ENCODE results near the gene SLC13A5. TPM values are rescaled to one million over a fixed set of nuclear protein-coding genes. Genes with fewer than 3 reads are reported as not detected.
"Not testable (repeated sequence)": the region's sequence is repeated elsewhere in the genome, so short reads cannot be mapped to it uniquely, and the experiment has no call there.

The SLC13A5 gene
- total RNA-seq, 2 donors from 2014 or later, result not detected

DNA sequence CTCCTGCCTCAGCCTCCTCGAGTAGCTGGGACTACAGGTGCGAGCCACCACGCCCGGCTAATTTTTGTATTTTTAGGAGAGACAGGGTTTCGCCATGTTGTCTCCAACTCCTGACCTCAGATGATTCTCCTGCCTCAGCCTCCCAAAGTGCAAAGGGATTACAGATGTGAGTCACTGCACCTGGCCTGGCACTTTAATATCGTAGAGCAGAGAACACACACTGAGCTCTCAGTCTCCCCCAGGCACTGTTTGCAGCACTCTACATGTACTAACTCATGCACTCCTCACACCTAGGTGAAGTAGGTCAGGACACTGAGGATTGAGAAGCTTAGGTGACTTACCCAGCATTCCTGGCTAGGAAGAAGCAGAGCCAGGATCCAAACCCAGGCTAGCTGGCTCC is 46.6 kb downstream of the SLC13A5 start:
- no peaks in the 10 kb centered on the region for H3K9me3 ChIP-seq
- H3K36me3 ChIP-seq (replicated peaks in 1 of 2; ENCODE audit: insufficient read depth in 1 of 2, low read depth in 2 of 2), result no peaks in the 10 kb centered on the region
- no peak for DNase-seq
- ATAC-seq, result no peak
- WGBS, 2 donors, result 79 to 82% methylated on average over 6 of the region's 6 CpGs
- H3K4me3 ChIP-seq, result no peak overlapping the region
- TF ChIP-seq POLR2A (IDR thresholded peaks at IDR 0.05), result no peak
- TF ChIP-seq CTCF (IDR thresholded peaks at IDR 0.05), result no peak
- intact Hi-C loops (cut with DNase I), result loop anchor here (10.0 kb wide), 1 partner anchor 168 kb away; the partner anchor contains the start of gene TEKT1
- peaks cover 11% of the 10 kb centered on the region for H3K4me1 ChIP-seq
- no peaks in the 10 kb centered on the region for H3K27me3 ChIP-seq
- no peak overlapping the region for H3K27ac ChIP-seq

GRCh38 chr17:6666077-6666521 is 47.1 kb downstream of the SLC13A5 start:
- H3K4me1 ChIP-seq, result peaks cover 11% of the 10 kb centered on the region
- no peaks in the 10 kb centered on the region for H3K9me3 ChIP-seq
- no peaks in the 10 kb centered on the region for H3K27me3 ChIP-seq
- DNase-seq, result peak; percentile 74 to 81 (median 78)
- TF ChIP-seq POLR2A (IDR thresholded peaks at IDR 0.05) (no peak), CTCF (IDR thresholded peaks at IDR 0.05) (peak; percentile 83 to 92 (median 89))
- no peaks in the 10 kb centered on the region for H3K36me3 ChIP-seq (replicated peaks in 1 of 2; ENCODE audit: insufficient read depth in 1 of 2, low read depth in 2 of 2)
- WGBS, 2 donors, result 3% methylated on average over 9 of the region's 9 CpGs
- ATAC-seq, result peak; percentile 95
- no peak overlapping the region for H3K27ac ChIP-seq
- intact Hi-C loops (cut with DNase I), result loop anchor here (10.0 kb wide), 1 partner anchor 169 kb away; the partner anchor contains the start of gene TEKT1
- no peak overlapping the region for H3K4me3 ChIP-seq

GRCh38 chr17:6663200-6663599 is 50.0 kb downstream of the SLC13A5 start:
- not testable (repeated sequence) for H3K4me3 ChIP-seq; H3K27me3 ChIP-seq; H3K36me3 ChIP-seq (replicated peaks in 1 of 2; ENCODE audit: insufficient read depth in 1 of 2, low read depth in 2 of 2); DNase-seq; H3K9me3 ChIP-seq; ATAC-seq; H3K27ac ChIP-seq
- intact Hi-C loops (cut with DNase I), result loop anchor here (10.0 kb wide), 1 partner anchor 172 kb away; the partner anchor contains the start of gene TEKT1
- peaks cover 11% of the 10 kb centered on the region for H3K4me1 ChIP-seq
- WGBS, 2 donors, result 91 to 93% methylated on average over 14 of the region's 14 CpGs

DNA sequence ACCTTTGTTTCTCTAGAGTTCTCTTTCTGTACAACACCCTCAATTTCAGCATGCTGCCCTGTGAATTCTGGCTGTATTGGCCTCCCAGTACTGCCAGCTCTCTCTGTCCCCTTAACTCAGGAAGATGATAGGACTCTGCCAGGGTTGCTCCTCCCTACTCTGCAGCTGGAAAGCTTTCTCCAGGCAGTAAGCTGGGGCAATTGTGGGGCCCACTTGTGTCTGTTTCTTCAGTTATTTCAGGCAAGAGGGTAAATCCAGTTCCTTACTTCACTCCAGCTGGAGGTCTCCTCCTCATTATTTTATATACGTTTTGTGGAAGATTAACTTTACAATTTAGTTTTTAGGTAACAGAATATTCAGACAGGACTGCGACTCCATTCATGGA is 51.7 kb downstream of the SLC13A5 start:
- H3K9me3 ChIP-seq, result no peaks in the 10 kb centered on the region

More for the DNA sequence above, 51.7 kb downstream of the SLC13A5 start:
- Histone ChIP-seq H3K4me1 (peaks cover 7% of the 10 kb centered on the region), H3K27me3 (no peaks in the 10 kb centered on the region), H3K36me3 (replicated peaks in 1 of 2; ENCODE audit: insufficient read depth in 1 of 2, low read depth in 2 of 2) (no peaks in the 10 kb centered on the region), H3K4me3 (no peak overlapping the region), H3K27ac (no peak overlapping the region)
- TF ChIP-seq CTCF (IDR thresholded peaks at IDR 0.05), result no peak
- no peak for TF ChIP-seq POLR2A (IDR thresholded peaks at IDR 0.05)
- intact Hi-C loops (cut with DNase I), result loop anchor here (10.0 kb wide), 1 partner anchor 173 kb away; the partner anchor contains the start of gene TEKT1
- DNase-seq, result no peak
- no peak for ATAC-seq
- 60 to 83% methylated on average over 2 of the region's 2 CpGs for WGBS, 2 donors
